KMS-11 (cell line): Measurements from ENCODE around the gene FGGY.
"Not testable (repeated sequence)": the region's sequence is repeated elsewhere in the genome, so short reads cannot be mapped to it uniquely, and the experiment has no call there.

ENCODE experiments used
- H2AFZ ChIP-seq: fragments of 200-600 bp; sonication (generic); 2 replicates; pipeline ENCODE4 v1.6.1; 2016; ENCODE audit warnings: antibody characterized with exemption, mixed run types, low read depth
- H3K27ac ChIP-seq: fragments of 200-600 bp; sonication (generic); 2 replicates; pipeline ENCODE4 v1.6.1; 2016; ENCODE audit warnings: mild to moderate bottlenecking, mixed run types
- H3K27me3 ChIP-seq: fragments of 200-600 bp; sonication (generic); 2 replicates; pipeline ENCODE4 v1.6.1; 2017; ENCODE audit warnings: mild to moderate bottlenecking, low read depth, mixed run types, moderate library complexity; ENCODE audit not compliant: insufficient read depth
- H3K36me3 ChIP-seq: fragments of 200-600 bp; sonication (generic); 2 replicates; pipeline ENCODE4 v1.6.1; 2017; ENCODE audit warnings: mild to moderate bottlenecking, mixed run types; ENCODE audit not compliant: insufficient read depth
- H3K4me1 ChIP-seq: fragments of 200-600 bp; sonication (generic); 2 replicates; pipeline ENCODE4 v1.6.1; 2016; ENCODE audit warnings: mild to moderate bottlenecking, low read depth, mixed run types; ENCODE audit not compliant: poor library complexity, severe bottlenecking
- H3K4me2 ChIP-seq: fragments of 200-600 bp; sonication (generic); 2 replicates; pipeline ENCODE4 v1.7.0; 2016; ENCODE audit warnings: mild to moderate bottlenecking, mixed run types
- H3K4me3 ChIP-seq: fragments of 200-600 bp; sonication (generic); IDR thresholded peaks from 2 replicates; pipeline ENCODE4 v1.6.1; 2017; ENCODE audit warnings: low read depth, low read length, mixed read lengths; ENCODE audit not compliant: insufficient read depth
- H3K79me2 ChIP-seq: fragments of 200-600 bp; sonication (generic); 2 replicates; pipeline ENCODE4 v1.6.1; 2016; ENCODE audit warnings: low read depth, mixed run types; ENCODE audit not compliant: insufficient read depth
- H3K9ac ChIP-seq: fragments of 200-600 bp; sonication (generic); 2 replicates; pipeline ENCODE4 v1.6.1; 2016; ENCODE audit warnings: mild to moderate bottlenecking, mixed run types
- H4K20me1 ChIP-seq: fragments of 200-600 bp; sonication (generic); 2 replicates; pipeline ENCODE4 v1.6.1; 2016; ENCODE audit warnings: mild to moderate bottlenecking, mixed run types; ENCODE audit not compliant: insufficient read depth
- TF ChIP-seq, protein P1 (sequence below): fragments of 200-600 bp; sonication (generic); conservative IDR thresholded peaks from 2 replicates; pipeline ENCODE4 v1.6.1; 2017; ENCODE audit warnings: low read depth, mild to moderate bottlenecking, antibody characterized with exemption, low read length, moderate library complexity, mixed read lengths

The FGGY gene

DNA sequence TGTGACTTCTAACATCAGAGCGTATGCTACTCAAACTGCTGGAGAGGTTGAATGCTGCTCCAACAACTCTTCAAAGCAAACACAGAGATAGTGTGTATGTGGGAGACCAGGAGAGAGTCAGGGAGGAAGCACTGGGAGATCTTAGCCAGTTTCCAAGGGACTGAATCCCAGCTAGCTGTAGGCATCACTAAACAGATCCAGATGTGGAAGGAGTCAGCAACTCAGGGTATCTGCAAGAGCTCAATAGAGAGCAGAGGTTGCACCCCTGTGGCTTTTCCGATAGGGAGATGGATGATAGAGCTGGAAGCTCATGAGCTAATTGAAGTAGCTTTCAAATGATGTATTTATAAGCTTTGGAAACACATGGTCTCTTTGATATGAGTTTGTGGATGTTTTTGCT is 349.0 kb downstream of the FGGY start:
- Histone ChIP-seq H3K27ac (no peak overlapping the region), H4K20me1 (no peaks in the 10 kb centered on the region), H2AFZ (no peak overlapping the region), H3K36me3 (no peaks in the 10 kb centered on the region), H3K4me1 (no peaks in the 10 kb centered on the region), H3K9ac (no peak overlapping the region), H3K4me3 (no peak overlapping the region), H3K4me2 (no peak overlapping the region), H3K79me2 (no peaks in the 10 kb centered on the region), H3K27me3 (no peaks in the 10 kb centered on the region)
- TF ChIP-seq, protein P1, sequence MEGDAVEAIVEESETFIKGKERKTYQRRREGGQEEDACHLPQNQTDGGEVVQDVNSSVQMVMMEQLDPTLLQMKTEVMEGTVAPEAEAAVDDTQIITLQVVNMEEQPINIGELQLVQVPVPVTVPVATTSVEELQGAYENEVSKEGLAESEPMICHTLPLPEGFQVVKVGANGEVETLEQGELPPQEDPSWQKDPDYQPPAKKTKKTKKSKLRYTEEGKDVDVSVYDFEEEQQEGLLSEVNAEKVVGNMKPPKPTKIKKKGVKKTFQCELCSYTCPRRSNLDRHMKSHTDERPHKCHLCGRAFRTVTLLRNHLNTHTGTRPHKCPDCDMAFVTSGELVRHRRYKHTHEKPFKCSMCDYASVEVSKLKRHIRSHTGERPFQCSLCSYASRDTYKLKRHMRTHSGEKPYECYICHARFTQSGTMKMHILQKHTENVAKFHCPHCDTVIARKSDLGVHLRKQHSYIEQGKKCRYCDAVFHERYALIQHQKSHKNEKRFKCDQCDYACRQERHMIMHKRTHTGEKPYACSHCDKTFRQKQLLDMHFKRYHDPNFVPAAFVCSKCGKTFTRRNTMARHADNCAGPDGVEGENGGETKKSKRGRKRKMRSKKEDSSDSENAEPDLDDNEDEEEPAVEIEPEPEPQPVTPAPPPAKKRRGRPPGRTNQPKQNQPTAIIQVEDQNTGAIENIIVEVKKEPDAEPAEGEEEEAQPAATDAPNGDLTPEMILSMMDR, result no peak

DNA sequence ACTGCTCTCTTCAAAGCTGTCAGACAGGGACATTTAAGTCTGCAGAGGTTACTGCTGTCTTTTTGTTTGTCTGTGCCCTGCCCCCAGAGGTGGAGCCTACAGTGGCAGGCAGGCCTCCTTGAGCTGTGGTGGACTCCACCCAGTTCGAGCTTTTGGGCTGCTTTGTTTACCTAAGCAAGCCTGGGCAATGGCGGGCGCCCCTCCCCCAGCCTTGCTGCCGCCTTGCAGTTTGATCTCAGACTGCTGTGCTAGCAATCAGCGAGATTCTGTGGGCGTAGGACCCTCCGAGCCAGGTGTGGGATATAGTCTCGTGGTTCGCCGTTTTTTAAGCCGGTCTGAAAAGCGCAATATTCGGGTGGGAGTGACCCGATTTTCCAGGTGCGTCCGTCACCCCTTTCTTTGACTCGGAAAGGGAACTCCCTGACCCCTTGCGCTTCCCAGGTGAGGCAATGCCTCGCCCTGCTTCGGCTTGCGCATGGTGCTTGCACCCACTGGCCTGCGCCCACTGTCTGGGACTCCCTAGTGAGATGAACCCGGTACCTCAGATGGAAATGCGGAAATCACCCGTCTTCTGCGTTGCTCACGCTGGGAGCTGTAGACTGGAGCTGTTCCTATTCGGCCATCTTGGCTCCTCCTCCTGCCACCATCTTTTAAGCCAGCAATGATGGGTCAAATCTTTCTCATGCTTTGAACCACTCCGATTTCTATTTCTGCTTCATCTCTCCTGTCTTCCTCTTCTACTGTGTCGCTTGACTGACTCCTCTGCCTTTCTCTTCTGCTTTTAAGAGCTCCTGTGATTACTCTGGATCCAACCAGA is 356.5 kb downstream of the FGGY start:
- H3K4me2 ChIP-seq, H4K20me1 ChIP-seq, H2AFZ ChIP-seq, H3K79me2 ChIP-seq, H3K4me3 ChIP-seq, H3K9ac ChIP-seq, H3K27ac ChIP-seq, H3K27me3 ChIP-seq, H3K4me1 ChIP-seq, H3K36me3 ChIP-seq: not testable (repeated sequence)

DNA sequence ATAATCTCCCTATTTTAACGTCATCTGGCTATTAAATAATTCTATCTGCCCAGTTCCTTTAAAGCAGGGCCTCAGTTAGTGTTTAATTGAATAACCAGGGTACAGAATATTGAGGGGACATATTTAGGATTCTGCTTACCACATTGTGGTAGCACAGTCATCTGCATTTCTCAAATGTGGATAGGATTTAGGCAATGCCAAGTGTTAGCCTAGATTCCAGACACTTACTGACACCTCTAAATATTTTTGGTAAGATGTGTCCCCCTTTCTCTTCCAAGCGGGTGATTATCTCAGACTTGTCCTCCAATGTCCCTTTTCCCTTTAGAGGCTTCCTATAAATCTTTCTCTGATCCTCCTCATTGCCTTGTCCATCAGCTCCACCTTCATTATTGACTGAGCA is 357.1 kb downstream of the FGGY start:
- H2AFZ ChIP-seq, result no peak overlapping the region
- H3K4me3 ChIP-seq, result no peak overlapping the region

DNA sequence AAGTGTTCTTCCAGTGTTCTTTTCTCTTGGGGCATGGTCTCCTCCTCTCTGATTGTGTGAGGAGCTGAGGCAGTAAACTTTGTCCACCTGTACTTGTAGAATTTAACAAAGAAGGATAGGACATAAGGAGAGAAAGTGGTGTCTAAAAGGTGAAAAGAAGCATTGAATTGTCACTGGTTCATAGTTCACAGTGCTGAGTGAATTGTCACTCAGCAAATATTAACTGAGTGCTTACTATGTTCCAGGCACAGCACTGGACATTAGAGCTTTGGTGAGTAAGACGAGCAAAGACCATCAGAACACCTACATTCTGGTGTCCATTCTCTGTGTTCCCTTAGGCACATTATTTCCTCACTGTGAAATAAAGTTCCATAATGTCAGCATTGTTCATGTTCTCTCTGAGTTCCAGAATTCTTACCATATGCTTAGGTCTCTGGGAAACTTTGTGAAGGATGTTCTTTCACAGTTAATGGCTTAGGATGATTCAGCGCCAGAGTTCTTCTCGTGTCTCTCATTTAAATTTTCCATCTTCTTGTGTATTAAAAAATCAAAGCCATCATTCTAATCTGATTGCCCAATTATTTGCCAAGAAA is 361.1 kb downstream of the FGGY start:
- Histone ChIP-seq H3K4me3 (no peak overlapping the region), H3K79me2 (no peaks in the 10 kb centered on the region), H3K36me3 (no peaks in the 10 kb centered on the region), H3K9ac (no peak overlapping the region), H2AFZ (no peak overlapping the region), H3K4me2 (no peak overlapping the region), H3K27ac (no peak overlapping the region), H3K4me1 (no peaks in the 10 kb centered on the region), H4K20me1 (no peaks in the 10 kb centered on the region), H3K27me3 (no peaks in the 10 kb centered on the region)
- TF ChIP-seq, protein P1, result no peak

More for the DNA sequence above, 357.1 kb downstream of the FGGY start:
- no peak overlapping the region for H3K9ac ChIP-seq
- H3K27ac ChIP-seq, result no peak overlapping the region
- no peaks in the 10 kb centered on the region for H3K27me3 ChIP-seq
- H4K20me1 ChIP-seq, result no peaks in the 10 kb centered on the region
- H3K4me1 ChIP-seq, result no peaks in the 10 kb centered on the region
- no peaks in the 10 kb centered on the region for H3K36me3 ChIP-seq
- no peaks in the 10 kb centered on the region for H3K79me2 ChIP-seq
- no peak overlapping the region for H3K4me2 ChIP-seq
- TF ChIP-seq, protein P1, result no peak

DNA sequence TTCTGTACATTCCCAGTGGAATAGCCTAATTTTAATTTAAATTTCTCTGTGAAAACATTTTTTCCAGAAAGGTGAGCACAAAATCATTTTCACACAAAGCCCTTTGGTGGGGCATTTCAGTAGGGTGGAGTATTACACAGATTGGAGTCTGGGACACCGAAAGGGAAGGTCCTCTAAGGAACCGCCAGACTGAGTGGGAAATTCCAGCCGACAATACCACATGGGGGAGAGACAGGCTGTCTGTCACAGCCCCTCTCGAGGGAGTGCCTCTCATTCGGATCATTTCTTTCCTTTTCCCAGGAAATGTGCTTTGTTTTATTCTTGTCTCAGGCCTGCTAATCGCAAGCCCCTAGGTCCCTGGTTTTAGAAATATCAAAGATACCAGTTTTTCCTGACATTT is 367.3 kb downstream of the FGGY start:
- Histone ChIP-seq H3K27ac (no peak overlapping the region), H3K4me3 (no peak overlapping the region), H3K4me1 (no peaks in the 10 kb centered on the region), H2AFZ (no peak overlapping the region), H3K4me2 (no peak overlapping the region), H3K36me3 (no peaks in the 10 kb centered on the region), H4K20me1 (no peaks in the 10 kb centered on the region), H3K9ac (no peak overlapping the region), H3K79me2 (no peaks in the 10 kb centered on the region), H3K27me3 (no peaks in the 10 kb centered on the region)
- TF ChIP-seq, protein P1, result no peak
